GM21447 (cell line): ENCODE results near the gene DRC7.

Experiments
- ATAC-seq: cut with Tn5 transposase; IDR thresholded peaks from one replicate; pipeline ENCODE4 v1.9.1; 2021; ENCODE audit not compliant: unreplicated experiment

The DRC7 gene

GRCh38 chr16:57749101-57749692, 54.6 kb downstream of the DRC7 start:
- ATAC-seq = no peak

DNA sequence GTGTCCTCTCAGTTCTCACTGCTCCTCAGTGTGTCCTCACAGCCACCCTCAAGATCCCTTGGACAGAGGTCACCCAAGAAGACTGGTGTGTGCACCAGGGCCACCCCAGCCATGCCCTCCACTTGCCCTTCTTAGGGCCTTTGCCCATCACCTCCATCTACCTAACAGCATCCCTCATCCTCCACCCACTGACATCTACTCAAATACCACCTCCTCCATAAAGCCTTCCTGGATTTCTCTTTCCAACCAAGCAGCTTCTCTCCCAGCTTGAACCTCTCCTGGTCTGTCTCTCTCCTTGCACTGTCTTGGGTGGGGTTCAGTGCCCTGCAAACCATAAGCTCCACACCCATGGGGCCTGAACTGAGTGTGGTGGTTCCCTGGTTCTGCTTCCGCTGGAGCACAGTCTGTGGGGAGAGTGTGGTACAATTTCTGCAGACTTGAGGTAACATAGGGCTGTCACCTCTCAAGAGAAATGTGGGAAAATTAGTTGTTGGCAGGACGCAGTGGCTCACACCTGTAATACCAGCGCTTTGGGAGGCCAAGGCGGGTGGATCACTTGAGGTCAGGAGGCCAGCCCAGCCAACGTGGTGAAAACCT, 55.3 kb downstream of the DRC7 start:
- ATAC-seq = no peak

GRCh38 chr16:57750796-57751538, 56.4 kb downstream of the DRC7 start:
- no peak for ATAC-seq

GRCh38 chr16:57751539-57752202, 57.1 kb downstream of the DRC7 start:
- ATAC-seq = no peak

DNA sequence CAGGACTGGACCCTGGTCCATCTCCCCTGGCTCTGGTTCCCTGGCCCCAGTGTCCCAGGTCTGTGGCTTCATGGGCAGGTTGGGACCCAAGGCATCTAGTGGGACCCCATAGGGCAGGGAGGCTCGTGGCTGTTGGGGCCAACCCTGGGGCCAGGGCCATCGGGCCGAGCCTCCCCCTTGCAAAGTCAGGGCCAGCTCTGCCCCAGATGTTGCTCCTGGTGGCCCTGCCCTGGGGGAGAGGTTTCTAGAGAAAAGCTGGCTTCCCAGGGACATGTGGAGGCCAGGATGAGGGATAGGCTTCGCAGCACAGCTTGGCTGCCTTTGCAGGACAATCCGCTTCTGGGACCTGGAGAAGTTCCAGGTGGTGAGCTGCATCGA, 57.6 kb downstream of the DRC7 start:
- no peak for ATAC-seq

DNA sequence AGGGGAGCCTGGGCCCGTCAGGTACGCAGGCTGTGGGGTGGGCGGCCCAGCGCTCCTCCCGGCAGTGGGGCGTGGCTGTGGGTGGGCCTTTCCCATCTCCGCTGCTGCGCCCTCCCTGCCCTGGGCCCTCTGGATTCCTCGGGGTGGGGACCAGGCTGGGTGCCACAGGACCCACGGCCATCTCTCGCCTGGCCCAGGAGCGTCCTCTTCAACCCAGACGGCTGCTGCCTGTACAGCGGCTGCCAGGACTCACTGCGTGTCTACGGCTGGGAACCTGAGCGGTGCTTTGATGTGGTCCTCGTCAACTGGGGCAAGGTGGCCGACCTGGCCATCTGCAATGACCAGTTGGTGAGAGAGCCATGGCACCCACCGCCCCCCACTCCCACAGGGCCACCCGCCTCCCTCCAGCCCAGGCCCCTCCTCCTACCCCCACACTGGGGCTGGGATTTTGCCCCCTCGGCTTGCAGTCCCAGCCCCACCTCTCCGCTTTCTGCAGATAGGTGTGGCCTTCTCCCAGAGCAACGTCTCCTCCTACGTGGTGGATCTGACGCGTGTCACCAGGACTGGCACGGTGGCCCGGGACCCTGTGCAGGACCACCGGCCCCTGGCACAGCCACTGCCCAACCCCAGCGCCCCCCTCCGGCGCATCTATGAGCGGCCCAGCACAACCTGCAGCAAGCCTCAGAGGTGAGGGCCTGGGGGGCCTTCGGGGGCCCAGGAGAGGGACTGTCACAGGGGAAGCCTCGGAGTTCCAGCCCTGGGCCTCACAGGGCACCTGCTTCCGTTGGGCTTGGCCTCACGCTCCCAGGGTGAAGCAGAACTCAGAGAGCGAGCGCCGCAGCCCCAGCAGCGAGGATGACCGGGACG, 58.2 kb downstream of the DRC7 start:
- no peak for ATAC-seq

- no peak for ATAC-seq
Observed at GRCh38 chr16:57753448-57754353, 59.1 kb downstream of the DRC7 start.

DNA sequence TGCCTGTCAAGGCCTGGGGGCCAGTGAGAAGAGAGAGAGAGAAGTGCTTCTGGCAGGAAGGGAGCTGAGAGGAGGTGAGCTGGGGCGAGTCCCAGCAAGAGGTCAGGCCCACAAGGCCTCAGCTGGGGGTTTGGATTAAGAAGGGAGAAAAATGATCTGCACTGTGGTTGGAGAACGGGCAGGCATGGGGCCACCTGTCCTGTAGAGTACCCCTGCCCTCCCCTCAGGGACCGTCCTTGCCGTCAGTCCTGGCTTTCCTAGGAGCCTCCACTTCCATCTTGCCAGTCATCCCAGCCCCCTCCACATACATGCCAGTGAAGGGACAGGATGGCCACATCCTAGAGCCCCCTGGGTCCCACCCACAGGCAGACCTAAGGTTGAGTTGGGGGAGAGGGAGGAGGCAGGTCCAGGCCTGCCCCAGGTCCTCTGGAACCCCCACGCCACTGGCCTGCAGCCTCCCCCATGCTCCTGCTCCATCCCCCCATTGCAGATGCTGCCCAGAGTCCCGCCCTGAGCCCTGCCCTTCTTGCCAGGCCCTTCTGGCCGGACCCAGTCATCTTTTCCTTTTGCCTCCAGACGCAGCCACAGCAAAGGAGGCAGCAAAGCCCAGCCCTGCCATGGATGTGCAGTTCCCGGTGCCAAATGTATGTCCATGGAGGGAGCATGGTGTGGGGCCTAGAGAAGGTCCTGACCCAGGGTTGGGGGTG, 59.9 kb downstream of the DRC7 start:
- no peak for ATAC-seq

DNA sequence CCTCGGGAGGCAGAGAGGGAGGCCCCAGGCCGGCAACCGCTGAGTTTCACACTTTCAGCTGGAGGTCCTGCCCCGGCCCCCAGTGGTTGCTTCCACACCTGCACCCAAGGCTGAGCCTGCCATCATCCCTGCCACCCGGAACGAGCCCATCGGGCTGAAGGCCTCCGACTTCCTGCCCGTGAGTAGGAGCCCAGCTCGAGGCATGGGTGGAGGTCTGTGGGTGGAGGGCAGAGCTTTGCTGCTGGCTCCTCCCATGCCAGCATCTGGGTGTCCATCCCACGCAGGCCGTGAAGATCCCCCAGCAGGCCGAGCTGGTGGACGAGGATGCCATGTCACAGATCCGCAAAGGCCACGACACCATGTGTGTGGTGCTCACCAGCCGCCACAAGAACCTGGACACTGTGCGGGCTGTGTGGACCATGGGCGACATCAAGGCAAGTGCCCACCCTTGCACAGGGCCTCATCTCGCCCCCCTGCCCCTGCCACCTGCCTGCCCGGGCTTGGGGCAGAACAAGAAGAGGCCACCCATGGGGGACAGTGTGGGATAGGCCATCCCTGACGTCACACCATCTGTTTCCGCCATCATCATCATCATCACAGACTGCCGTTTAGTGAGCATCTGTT, 60.6 kb downstream of the DRC7 start:
- ATAC-seq = no peak

DNA sequence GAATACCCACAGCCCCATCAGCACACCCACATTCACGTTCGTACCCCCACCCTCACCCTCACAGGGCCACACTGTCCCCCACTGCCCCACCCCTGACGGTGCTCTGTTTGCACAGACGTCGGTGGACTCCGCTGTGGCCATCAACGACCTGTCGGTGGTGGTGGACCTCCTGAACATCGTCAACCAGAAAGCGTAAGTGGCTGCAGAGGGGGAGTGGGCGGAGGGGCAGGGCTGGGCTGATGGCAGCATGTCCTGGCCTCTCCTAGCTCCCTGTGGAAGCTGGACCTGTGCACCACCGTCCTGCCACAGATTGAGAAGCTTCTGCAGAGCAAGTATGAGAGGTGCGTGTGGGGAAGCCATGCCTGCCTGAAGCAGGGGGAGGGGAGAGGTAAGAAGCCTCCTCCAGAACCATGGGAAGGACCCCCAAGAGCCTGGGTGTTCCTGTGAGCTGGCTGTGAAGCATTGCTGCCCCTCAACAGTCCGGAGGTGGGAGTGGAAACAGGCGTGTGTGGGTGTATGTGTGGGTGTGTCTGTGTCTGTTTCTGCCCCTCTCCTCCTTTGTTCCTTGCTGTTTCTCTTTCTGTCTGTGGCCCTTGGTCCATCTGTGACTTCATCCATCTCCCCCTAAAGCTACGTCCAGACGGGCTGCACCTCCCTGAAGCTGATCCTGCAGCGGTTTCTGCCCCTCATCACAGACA, 61.3 kb downstream of the DRC7 start:
- no peak for ATAC-seq

DNA sequence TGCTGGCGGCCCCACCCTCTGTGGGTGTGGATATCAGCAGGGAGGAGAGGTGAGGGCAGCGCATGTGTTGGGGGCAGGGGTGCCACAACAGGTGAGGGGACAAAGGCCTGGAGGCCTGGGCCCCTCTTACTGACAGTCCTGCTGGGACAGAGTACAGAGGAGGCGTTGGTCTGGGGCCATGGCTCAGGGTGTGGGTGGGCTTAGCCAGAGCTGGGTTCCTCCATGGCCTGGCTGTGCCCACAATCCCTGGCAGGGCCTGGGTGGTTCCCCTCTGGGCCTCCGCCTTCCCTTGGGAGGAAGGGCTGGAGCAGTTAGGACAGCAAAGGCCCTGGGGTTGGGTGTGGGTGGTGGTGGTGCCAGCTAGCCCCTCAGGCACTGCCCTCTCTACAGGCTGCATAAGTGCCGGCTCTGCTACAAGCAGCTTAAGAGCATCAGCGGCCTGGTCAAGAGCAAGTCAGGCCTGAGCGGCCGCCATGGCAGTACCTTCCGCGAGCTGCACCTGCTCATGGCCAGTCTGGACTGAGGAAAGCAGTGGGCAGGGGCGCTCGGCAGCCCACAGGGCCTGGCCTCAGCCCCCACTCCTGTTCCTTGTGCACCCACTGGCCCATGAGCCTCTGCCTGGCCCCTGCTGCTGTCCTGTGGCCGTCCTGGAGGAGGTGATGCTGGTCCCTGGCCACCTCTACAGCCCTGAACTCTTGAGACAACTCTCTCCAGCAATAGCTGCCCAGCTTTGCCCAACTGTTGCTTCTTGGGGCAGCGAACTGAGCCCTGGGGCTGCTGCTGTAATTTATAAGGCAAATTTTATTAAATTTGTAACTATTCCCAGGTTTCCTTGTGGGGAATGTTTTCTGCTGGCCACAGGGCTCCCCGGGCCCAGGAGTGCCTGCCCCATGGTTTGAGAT, 62.1 kb downstream of the DRC7 start:
- ATAC-seq = peak; percentile 9

DNA sequence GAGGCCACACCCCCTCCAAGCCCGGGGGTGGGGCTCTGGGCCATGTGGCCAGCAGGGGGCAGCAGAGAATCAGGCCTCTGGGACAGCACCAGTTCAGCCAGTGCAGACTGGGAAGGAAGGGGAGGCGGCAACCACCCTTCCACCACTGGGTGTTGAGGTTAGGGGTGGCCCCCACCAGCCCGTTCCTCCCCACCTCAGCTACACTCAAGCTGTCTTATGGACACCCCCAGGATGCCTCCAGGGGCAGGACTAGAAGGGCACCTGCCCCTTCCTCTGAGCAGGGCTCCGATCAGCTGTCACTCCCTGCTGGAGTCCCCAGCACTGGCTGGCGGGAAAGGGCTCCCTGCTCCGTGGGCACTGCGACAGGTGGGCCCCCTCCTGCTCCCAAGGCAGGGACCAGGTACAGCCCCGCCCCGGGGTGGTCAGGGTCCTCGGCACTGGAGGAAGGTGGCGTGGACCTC, 62.8 kb downstream of the DRC7 start:
- peak; percentile 76 for ATAC-seq

DNA sequence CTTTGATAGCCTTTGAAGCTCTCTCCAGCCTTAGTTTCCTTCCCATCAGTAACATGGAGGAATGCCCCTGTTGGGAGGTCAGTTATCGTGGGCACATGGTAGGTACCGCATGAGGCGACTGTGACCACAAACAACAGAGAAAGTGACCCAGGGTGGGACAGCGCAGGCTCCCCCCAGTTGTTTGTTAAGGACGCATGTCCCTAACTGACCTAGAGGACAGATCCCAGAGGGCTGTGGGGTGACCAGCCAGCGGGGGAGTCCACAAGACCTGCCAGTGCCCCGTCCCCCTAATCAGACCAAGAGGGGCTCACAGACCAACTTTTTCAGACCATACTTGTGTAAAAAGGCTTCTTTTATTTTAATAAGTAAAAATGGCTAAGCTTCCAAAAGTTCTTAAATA, 63.3 kb downstream of the DRC7 start:
- no peak for ATAC-seq

- no peak for ATAC-seq
Observed at GRCh38 chr16:57758331-57759117, 63.9 kb downstream of the DRC7 start.

DNA sequence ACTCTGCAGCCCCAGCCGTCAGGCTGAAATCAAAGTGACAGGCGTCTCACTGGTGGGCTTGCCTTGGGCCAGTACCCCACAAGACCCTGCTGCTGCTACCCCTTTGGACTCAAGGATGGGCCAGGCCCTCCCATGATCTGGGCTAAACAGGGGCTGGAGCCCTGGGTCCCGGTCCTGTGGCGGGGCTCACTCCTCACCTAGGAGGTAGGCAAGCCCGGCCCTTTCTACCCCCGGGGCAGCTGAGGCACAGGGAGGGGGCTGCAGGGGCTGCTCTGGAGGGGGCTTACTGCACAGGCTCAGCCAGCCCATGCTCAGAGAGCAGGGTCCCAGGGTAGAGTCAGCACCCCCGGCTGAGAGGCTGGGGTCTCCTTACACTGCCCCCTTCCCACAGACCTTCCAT, 64.5 kb downstream of the DRC7 start:
- no peak for ATAC-seq

DNA sequence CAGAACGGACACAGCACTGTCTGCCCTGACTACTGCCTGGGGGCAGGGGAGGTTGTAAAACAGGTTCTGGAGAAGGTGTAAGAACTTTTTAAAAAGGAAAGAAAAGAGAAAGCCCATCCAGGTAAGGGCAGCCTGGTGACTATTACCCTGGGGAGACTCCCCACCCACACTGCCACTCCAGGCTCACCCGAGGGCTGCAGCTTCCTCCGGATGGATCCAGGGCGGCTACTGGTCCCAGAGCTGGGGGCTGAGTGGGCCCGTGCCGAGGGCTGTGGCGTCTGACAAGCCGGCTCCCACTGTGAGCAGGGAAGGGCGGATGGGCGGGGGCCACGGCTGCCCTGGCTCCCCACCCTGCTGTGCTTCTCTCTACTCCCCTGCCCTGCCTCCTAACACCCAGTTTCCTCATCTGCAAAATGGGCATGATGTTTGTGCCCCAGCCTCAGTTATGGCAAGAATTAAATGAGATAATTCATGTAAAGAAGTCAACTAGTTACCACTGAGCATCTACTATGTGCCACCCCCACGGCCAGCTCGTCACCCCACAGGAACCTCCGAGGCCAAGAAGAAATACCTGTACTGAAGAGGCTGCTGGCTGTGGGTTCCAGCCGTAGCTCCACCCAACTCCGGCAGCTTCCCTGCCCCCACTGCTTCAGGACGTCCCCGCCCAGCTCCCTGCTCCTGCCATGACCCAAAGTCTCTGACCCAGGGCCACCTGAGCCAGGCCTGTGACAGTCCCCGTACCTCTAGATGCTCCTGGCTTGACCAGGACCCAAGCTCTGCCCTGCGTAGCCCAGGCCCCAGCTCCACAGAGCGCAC, 65.1 kb downstream of the DRC7 start:
- no peak for ATAC-seq
